Hepatocyte (in vitro differentiated cells): ENCODE measurements around the gene GJD3. TPM values are rescaled to one million over a fixed set of nuclear protein-coding genes. Genes with fewer than 3 reads are reported as not detected.

Experiments used
- DNase-seq: peaks from one replicate; pipeline ENCODE4 v3.0.0-alpha.2; 2016; ENCODE audit warnings: low spot score
- H2AFZ ChIP-seq: fragments of 200-600 bp; sonication (generic); 2 replicates; pipeline ENCODE4 v1.6.0; 2016; ENCODE audit warnings: antibody characterized with exemption, mild to moderate bottlenecking
- H3K27ac ChIP-seq: fragments of 200-600 bp; sonication (generic); 2 replicates; pipeline ENCODE4 v1.5.1; 2016; ENCODE audit warnings: mild to moderate bottlenecking
- H3K27me3 ChIP-seq: fragments of 200-600 bp; sonication (generic); 2 replicates; pipeline ENCODE4 v1.6.1; 2016
- H3K36me3 ChIP-seq: fragments of 200-600 bp; sonication (generic); replicated peaks from 2 replicates; pipeline ENCODE4 v1.5.1; 2016; ENCODE audit warnings: low read depth; ENCODE audit not compliant: insufficient read depth
- H3K4me1 ChIP-seq: fragments of 200-600 bp; sonication (generic); 2 replicates; pipeline ENCODE4 v1.5.1; 2016; ENCODE audit warnings: mild to moderate bottlenecking, moderate library complexity; ENCODE audit not compliant: insufficient read depth
- H3K4me2 ChIP-seq: fragments of 200-600 bp; sonication (generic); 2 replicates; pipeline ENCODE4 v1.6.0; 2016
- H3K4me3 ChIP-seq: fragments of 200-600 bp; sonication (generic); 2 replicates; pipeline ENCODE4 v1.5.1; 2016; ENCODE audit warnings: mild to moderate bottlenecking
- H3K79me2 ChIP-seq: fragments of 200-600 bp; sonication (generic); 2 replicates; pipeline ENCODE4 v1.6.0; 2017; ENCODE audit warnings: mild to moderate bottlenecking
- H3K9me2 ChIP-seq: fragments of 200-600 bp; sonication (generic); replicated peaks from 2 replicates; pipeline ENCODE4 v1.6.0; 2017; ENCODE audit warnings: mild to moderate bottlenecking; ENCODE audit not compliant: insufficient read depth
- H3K9me3 ChIP-seq: fragments of 200-600 bp; sonication (generic); 2 replicates; pipeline ENCODE4 v1.5.1; 2016; ENCODE audit warnings: low read depth, mild to moderate bottlenecking
- H4K20me1 ChIP-seq: fragments of 200-600 bp; sonication (generic); 2 replicates; pipeline ENCODE4 v1.6.0; 2016; ENCODE audit warnings: mild to moderate bottlenecking; ENCODE audit not compliant: insufficient read depth, poor library complexity, severe bottlenecking
- EZH2 ChIP-seq: fragments of 200-600 bp; sonication (generic); IDR thresholded peaks from 2 replicates; pipeline ENCODE4 v1.6.1; 2016; ENCODE audit warnings: antibody characterized with exemption, mild to moderate bottlenecking, borderline replicate concordance
- EZH2phosphoT487 ChIP-seq: fragments of 200-600 bp; sonication (generic); IDR thresholded peaks from one replicate; pipeline ENCODE4 v1.6.1; 2018; ENCODE audit warnings: antibody characterized with exemption, mild to moderate bottlenecking, low read depth, moderate library complexity; ENCODE audit not compliant: unreplicated experiment, severe bottlenecking
- WGBS: methylation state at CpG from one replicate; pipeline ENCODE4 v1.1.6; 2016; ENCODE audit warnings: low lambda C conversion rate; ENCODE audit errors: missing lambda C conversion rate; 5-methylcytosine and 5-hydroxymethylcytosine counted together
- polyA plus RNA-seq: library from polyadenylated mRNA; unstranded; fragments of >200 nt; fragmentation: Nextera tagmentation; extraction: Ambion mirVana; gene quantifications from 2 replicates; pipeline ENCODE4 v1.2.1, GENCODE V29; 2016
- total RNA-seq: library from RNA; depleted of rRNA; stranded (reverse); fragments of >200 nt; gene quantifications from 2 replicates; pipeline ENCODE4 v1.2.3, GENCODE V29; 2014
- TF ChIP-seq, protein P1 (sequence below): fragments of 200-600 bp; sonication (generic); IDR thresholded peaks from 2 replicates; pipeline ENCODE4 v1.5.1; 2016; ENCODE audit warnings: antibody characterized with exemption, mild to moderate bottlenecking; ENCODE audit not compliant: poor library complexity

GJD3 gene
- total and polyA plus RNA-seq, 2 experiments from 2014 or later: 0.47 to 3.8 TPM

DNA sequence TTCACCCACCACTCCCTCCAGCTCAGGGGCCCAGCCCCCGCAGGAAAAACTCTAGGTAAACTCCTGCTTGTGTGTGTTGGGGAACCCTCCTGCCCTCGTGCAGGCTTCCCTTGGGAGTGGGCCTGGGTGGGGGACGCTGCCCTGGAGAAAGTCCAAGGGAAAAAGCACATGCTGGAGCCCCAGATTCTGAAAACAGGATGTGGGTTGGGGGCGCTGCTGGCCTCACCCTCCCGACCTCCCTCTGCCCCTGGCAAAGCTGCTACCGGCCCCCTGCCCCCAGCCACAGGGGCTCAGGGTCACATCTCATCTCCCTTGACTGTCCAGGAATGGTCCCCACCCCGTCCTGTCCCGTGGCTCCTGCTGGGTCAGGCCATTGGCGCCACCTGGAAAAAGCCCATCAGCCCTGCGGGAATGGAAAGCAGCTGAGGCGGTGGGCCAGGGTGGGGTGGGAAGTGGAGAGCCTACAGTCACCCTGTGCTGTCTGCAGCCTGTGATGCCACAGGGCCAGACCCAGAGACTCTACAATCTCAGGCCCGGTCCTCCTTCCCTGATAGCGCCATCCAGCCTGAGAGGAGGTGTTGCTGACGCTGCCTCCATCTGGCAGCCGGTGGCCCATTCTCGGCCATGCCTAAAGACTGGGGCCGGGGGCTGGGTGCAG, 2.5 kb upstream of the GJD3 start:
- H4K20me1 ChIP-seq: no peaks in the 10 kb centered on the region
- TF ChIP-seq EZH2phosphoT487: no peak
- TF ChIP-seq, protein P1, sequence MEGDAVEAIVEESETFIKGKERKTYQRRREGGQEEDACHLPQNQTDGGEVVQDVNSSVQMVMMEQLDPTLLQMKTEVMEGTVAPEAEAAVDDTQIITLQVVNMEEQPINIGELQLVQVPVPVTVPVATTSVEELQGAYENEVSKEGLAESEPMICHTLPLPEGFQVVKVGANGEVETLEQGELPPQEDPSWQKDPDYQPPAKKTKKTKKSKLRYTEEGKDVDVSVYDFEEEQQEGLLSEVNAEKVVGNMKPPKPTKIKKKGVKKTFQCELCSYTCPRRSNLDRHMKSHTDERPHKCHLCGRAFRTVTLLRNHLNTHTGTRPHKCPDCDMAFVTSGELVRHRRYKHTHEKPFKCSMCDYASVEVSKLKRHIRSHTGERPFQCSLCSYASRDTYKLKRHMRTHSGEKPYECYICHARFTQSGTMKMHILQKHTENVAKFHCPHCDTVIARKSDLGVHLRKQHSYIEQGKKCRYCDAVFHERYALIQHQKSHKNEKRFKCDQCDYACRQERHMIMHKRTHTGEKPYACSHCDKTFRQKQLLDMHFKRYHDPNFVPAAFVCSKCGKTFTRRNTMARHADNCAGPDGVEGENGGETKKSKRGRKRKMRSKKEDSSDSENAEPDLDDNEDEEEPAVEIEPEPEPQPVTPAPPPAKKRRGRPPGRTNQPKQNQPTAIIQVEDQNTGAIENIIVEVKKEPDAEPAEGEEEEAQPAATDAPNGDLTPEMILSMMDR: no peak
- no peak for TF ChIP-seq EZH2
- H3K4me2 ChIP-seq: no peak overlapping the region
- H3K9me3 ChIP-seq: no peaks in the 10 kb centered on the region
- H3K9me2 ChIP-seq: no peaks in the 10 kb centered on the region
- H3K4me1 ChIP-seq: peaks cover 5% of the 10 kb centered on the region
- no peak overlapping the region for H3K4me3 ChIP-seq
- H3K36me3 ChIP-seq: no peaks in the 10 kb centered on the region
- H2AFZ ChIP-seq: no peak overlapping the region
- H3K79me2 ChIP-seq: no peaks in the 10 kb centered on the region
- peaks cover 6% of the 10 kb centered on the region for H3K27me3 ChIP-seq
- WGBS: 82% methylated on average over 16 of the region's 17 CpGs
- H3K27ac ChIP-seq: no peak overlapping the region
- DNase-seq: no peak

DNA sequence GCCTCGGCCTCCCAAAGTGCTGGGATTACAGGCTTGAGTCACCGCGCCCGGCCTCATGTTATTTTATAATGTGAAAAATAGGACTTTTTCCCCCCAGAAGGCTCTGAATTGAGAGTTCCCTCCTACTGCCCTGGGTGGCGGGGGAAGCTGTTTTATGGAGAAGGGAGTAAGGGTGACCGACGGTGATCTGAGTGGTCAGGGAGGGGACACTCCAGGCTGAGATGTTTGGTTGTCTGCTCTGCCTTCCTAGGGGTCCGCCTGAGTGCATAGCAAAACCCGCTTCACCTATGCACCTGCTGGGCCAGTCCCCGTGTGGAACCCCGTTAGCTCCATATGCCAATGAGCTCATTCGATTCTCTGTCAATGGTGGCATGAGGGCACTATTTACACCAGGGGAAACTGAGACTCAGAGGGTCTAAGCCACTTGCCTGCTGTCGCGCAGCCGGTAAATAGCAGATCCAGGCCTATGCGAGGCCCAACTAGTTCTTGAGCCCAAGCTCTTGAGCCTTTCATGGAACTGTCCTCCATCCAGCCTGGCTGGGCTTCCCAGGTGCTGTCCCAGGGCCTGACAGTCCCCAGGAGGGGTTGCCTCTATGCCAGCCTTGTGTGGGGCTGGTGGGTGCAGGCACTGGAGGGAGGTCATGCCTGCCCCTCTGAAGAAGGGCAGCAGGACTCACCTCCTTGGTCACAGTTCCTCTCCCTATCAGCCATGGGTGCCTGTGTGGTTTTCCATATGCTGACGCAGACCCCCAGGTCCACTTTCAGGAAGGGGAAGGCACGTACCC, 1.7 kb upstream of the GJD3 start:
- WGBS: 95% methylated on average over 18 of the region's 18 CpGs
- H3K79me2 ChIP-seq: no peaks in the 10 kb centered on the region
- H3K4me3 ChIP-seq: no peak overlapping the region
- no peak overlapping the region for H3K4me2 ChIP-seq
- H4K20me1 ChIP-seq: no peaks in the 10 kb centered on the region
- no peaks in the 10 kb centered on the region for H3K36me3 ChIP-seq
- DNase-seq: no peak
- no peak overlapping the region for H3K27ac ChIP-seq
- peaks cover 6% of the 10 kb centered on the region for H3K27me3 ChIP-seq
- H3K9me2 ChIP-seq: no peaks in the 10 kb centered on the region
- H3K4me1 ChIP-seq: peaks cover 5% of the 10 kb centered on the region
- TF ChIP-seq EZH2phosphoT487: no peak
- TF ChIP-seq EZH2: no peak
- TF ChIP-seq, protein P1: no peak
- H3K9me3 ChIP-seq: no peaks in the 10 kb centered on the region
- no peak overlapping the region for H2AFZ ChIP-seq

DNA sequence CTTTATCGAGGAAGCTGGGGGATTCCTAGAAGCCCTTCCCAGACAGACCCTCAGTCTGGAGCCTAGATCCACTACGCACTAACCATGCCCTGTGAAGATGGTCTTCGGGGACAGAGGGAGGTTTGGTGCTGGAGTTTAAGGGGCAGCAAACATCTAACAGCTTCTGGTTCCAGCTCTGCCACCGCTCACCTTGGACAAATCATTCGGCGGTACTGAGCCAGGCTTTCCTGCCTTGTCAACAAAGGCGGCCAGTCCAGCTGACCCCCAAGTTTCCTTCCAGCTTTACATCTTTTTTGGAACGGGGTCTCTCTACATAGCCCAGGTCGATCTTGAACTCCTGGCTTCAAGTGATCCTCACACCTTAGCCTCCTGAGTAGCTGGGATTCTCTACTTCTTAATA, 369 bp upstream of the GJD3 start:
- 91% methylated on average over 9 of the region's 9 CpGs for WGBS
- no peak overlapping the region for H3K4me2 ChIP-seq

More for the DNA sequence above, 369 bp upstream of the GJD3 start:
- H2AFZ ChIP-seq: no peak overlapping the region
- no peaks in the 10 kb centered on the region for H4K20me1 ChIP-seq
- H3K79me2 ChIP-seq: no peaks in the 10 kb centered on the region
- no peaks in the 10 kb centered on the region for H3K36me3 ChIP-seq
- peaks cover 5% of the 10 kb centered on the region for H3K4me1 ChIP-seq
- H3K27ac ChIP-seq: no peak overlapping the region
- H3K27me3 ChIP-seq: peaks cover 10% of the 10 kb centered on the region
- TF ChIP-seq, protein P1: no peak
- TF ChIP-seq EZH2phosphoT487 (no peak), EZH2 (no peak)
- no peak overlapping the region for H3K4me3 ChIP-seq
- H3K9me2 ChIP-seq: no peaks in the 10 kb centered on the region
- no peaks in the 10 kb centered on the region for H3K9me3 ChIP-seq
- no peak for DNase-seq
